OCI-LY1 (cell line): Measurements from ENCODE around the gene IGLON5.

Source experiments
- H2AFZ ChIP-seq: fragments of 200-600 bp; sonication (generic), shearing (Covaris generic); 2 replicates; pipeline ENCODE4 v1.6.0; 2014; ENCODE audit warnings: antibody characterized with exemption, mild to moderate bottlenecking, low read length
- H3F3A ChIP-seq: fragments of 200-600 bp; sonication (generic), shearing (Covaris generic); 2 replicates; pipeline ENCODE4 v1.6.0; 2014; ENCODE audit warnings: mild to moderate bottlenecking, antibody characterized with exemption, low read length, moderate library complexity; ENCODE audit not compliant: insufficient read depth
- H3K27ac ChIP-seq: fragments of 200-600 bp; sonication (generic); 2 replicates; pipeline ENCODE4 v1.5.1; 2014; ENCODE audit warnings: low read length, mixed run types, mild to moderate bottlenecking, low read depth; ENCODE audit not compliant: poor library complexity, severe bottlenecking
- H3K27me3 ChIP-seq: fragments of 200-600 bp; sonication (generic); 2 replicates; pipeline ENCODE4 v1.6.0; 2014; ENCODE audit warnings: antibody characterized with exemption, mild to moderate bottlenecking, low read length, moderate library complexity; ENCODE audit not compliant: insufficient read depth
- H3K36me3 ChIP-seq: fragments of 200-600 bp; sonication (generic); 2 replicates; pipeline ENCODE4 v1.6.1; 2014; ENCODE audit warnings: mild to moderate bottlenecking, antibody characterized with exemption, low read length, moderate library complexity, mixed read lengths; ENCODE audit not compliant: insufficient read depth
- H3K4me1 ChIP-seq: fragments of 200-600 bp; sonication (generic); 2 replicates; pipeline ENCODE4 v1.5.1; 2014; ENCODE audit warnings: mild to moderate bottlenecking, low read length, moderate library complexity; ENCODE audit not compliant: insufficient read depth, severe bottlenecking
- H3K4me2 ChIP-seq: fragments of 200-600 bp; sonication (generic), shearing (Covaris generic); 2 replicates; pipeline ENCODE4 v1.6.1; 2014; ENCODE audit warnings: low read length
- H3K4me3 ChIP-seq: fragments of 200-600 bp; sonication (generic); 2 replicates; pipeline ENCODE4 v1.5.1; 2014; ENCODE audit warnings: low read length, low read depth, mild to moderate bottlenecking, mixed read lengths; ENCODE audit not compliant: poor library complexity, severe bottlenecking
- H3K79me2 ChIP-seq: fragments of 200-600 bp; shearing (Covaris generic); 2 replicates; pipeline ENCODE4 v1.6.1; 2016; ENCODE audit warnings: mixed run types, low read length, mixed read lengths; ENCODE audit not compliant: insufficient read depth
- H3K9ac ChIP-seq: fragments of 200-600 bp; sonication (generic), shearing (Covaris generic); 2 replicates; pipeline ENCODE4 v1.6.1; 2014; ENCODE audit warnings: mild to moderate bottlenecking, low read length, mixed read lengths
- H3K9me2 ChIP-seq: fragments of 200-600 bp; sonication (generic), shearing (Covaris generic); 2 replicates; pipeline ENCODE4 v1.6.1; 2014; ENCODE audit warnings: low read depth, mild to moderate bottlenecking, low read length, mixed read lengths
- H3K9me3 ChIP-seq: fragments of 200-600 bp; shearing (Covaris generic); 2 replicates; pipeline ENCODE4 v1.6.1; 2014; ENCODE audit warnings: low read length, mixed read lengths
- H4K20me1 ChIP-seq: fragments of 200-600 bp; sonication (generic), shearing (Covaris generic); 2 replicates; pipeline ENCODE4 v1.6.0; 2016; ENCODE audit warnings: mild to moderate bottlenecking, low read length; ENCODE audit not compliant: insufficient read depth
- EZH2 ChIP-seq: fragments of 200-600 bp; sonication (generic), shearing (Covaris generic); IDR thresholded peaks from 2 replicates; pipeline ENCODE4 v1.8.0; 2017; ENCODE audit warnings: borderline replicate concordance, mixed run types, mild to moderate bottlenecking, antibody characterized with exemption, low read length, moderate library complexity, mixed read lengths
- TF ChIP-seq, protein P1 (sequence below): fragments of 200-600 bp; sonication (generic), shearing (Covaris generic); IDR thresholded peaks from 2 replicates; pipeline ENCODE4 v1.5.1; 2017; ENCODE audit warnings: mild to moderate bottlenecking, antibody characterized with exemption, low read length, moderate library complexity, mixed read lengths

IGLON5 gene

DNA sequence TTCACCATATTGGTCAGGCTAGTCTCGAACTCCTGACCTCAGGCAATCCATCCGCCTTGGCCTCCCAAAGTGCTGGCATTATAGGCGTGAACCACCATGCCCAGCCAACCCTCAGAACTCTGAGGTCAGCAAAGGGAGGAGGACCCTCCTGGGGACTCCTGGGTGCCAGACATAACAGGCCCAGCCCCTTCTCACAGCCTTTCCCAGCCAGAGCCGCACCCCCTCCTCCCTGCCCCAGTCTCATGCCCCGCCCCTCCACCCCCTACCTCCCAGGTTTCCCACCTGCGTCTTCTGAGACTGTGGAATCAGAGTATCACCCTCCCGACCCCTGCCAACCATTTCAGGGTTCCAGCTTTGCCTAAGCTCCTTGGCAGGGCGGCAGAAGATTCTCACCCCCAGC, 5.2 kb downstream of the IGLON5 start:
- H3K4me3 ChIP-seq = no peak overlapping the region
- no peaks in the 10 kb centered on the region for H3F3A ChIP-seq
- H3K9me2 ChIP-seq = no peaks in the 10 kb centered on the region
- no peaks in the 10 kb centered on the region for H3K36me3 ChIP-seq
- H3K9ac ChIP-seq = no peak overlapping the region
- no peak overlapping the region for H2AFZ ChIP-seq
- no peaks in the 10 kb centered on the region for H3K79me2 ChIP-seq
- H3K9me3 ChIP-seq = no peaks in the 10 kb centered on the region
- H3K4me2 ChIP-seq = no peak overlapping the region
- no peak overlapping the region for H3K27ac ChIP-seq
- no peaks in the 10 kb centered on the region for H3K4me1 ChIP-seq
- TF ChIP-seq, protein P1, sequence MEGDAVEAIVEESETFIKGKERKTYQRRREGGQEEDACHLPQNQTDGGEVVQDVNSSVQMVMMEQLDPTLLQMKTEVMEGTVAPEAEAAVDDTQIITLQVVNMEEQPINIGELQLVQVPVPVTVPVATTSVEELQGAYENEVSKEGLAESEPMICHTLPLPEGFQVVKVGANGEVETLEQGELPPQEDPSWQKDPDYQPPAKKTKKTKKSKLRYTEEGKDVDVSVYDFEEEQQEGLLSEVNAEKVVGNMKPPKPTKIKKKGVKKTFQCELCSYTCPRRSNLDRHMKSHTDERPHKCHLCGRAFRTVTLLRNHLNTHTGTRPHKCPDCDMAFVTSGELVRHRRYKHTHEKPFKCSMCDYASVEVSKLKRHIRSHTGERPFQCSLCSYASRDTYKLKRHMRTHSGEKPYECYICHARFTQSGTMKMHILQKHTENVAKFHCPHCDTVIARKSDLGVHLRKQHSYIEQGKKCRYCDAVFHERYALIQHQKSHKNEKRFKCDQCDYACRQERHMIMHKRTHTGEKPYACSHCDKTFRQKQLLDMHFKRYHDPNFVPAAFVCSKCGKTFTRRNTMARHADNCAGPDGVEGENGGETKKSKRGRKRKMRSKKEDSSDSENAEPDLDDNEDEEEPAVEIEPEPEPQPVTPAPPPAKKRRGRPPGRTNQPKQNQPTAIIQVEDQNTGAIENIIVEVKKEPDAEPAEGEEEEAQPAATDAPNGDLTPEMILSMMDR = no peak
- no peak for TF ChIP-seq EZH2
- no peaks in the 10 kb centered on the region for H4K20me1 ChIP-seq
- peaks cover 7% of the 10 kb centered on the region; the same call in 1 of the 2 replicates for H3K27me3 ChIP-seq

DNA sequence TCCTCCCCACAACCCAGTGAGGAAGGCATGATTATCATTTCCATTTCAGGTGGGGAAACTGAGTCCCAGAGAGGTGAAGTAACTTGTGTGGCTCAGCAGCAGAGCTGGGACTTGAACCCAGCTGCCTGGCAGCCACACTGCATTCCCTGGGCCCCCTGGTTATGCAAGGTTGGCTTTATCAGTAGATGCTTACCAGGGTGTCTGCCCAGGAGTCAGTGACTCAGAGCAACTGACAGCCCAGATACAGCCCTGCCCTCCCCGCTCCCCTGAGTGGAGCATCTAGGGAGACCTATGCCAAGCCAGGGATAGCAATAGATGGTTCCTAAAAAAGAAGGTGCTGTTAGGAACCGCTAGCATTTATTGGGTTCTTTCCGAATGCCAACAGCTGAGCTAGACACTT, 5.9 kb downstream of the IGLON5 start:
- H3K4me2 ChIP-seq = no peak overlapping the region
- no peak overlapping the region for H2AFZ ChIP-seq
- no peaks in the 10 kb centered on the region for H3K36me3 ChIP-seq
- H3F3A ChIP-seq = no peaks in the 10 kb centered on the region
- no peaks in the 10 kb centered on the region for H3K9me3 ChIP-seq
- H3K27ac ChIP-seq = no peak overlapping the region
- H3K9me2 ChIP-seq = no peaks in the 10 kb centered on the region
- H3K4me3 ChIP-seq = no peak overlapping the region
- no peaks in the 10 kb centered on the region for H3K4me1 ChIP-seq
- TF ChIP-seq, protein P1 = no peak
- TF ChIP-seq EZH2 = no peak
- H4K20me1 ChIP-seq = no peaks in the 10 kb centered on the region
- H3K79me2 ChIP-seq = no peaks in the 10 kb centered on the region
- no peak overlapping the region for H3K9ac ChIP-seq
- H3K27me3 ChIP-seq = peaks cover 7% of the 10 kb centered on the region; the same call in 1 of the 2 replicates

DNA sequence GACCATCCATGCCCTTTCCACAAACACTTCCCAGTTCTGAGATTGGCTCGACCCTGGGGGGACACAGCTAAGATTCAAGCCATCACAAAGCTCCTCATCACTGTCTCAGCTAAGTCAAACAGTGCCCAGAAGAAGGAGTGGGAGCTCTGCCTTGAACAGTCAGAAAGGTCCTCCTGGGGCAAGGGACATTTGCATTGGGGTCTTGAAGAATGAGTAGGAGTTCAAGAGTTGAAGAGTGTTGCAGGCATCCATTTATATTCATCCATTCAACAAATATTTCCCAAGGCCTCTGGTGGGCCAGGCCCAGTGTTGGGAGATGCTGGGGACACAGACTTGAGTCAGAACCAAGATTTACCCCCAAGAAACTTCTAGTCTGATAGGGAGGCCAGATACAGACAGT, 6.5 kb downstream of the IGLON5 start:
- Histone ChIP-seq H3K36me3 (no peaks in the 10 kb centered on the region), H3K4me3 (no peak overlapping the region), H3K9me3 (no peaks in the 10 kb centered on the region), H3K27me3 (peaks cover 7% of the 10 kb centered on the region; the same call in 1 of the 2 replicates), H4K20me1 (no peaks in the 10 kb centered on the region), H2AFZ (no peak overlapping the region), H3K4me1 (no peaks in the 10 kb centered on the region), H3K79me2 (no peaks in the 10 kb centered on the region), H3K9ac (no peak overlapping the region), H3K4me2 (no peak overlapping the region), H3K27ac (no peak overlapping the region), H3K9me2 (no peaks in the 10 kb centered on the region), H3F3A (no peaks in the 10 kb centered on the region)
- TF ChIP-seq EZH2 = no peak
